ENCODE data around the gene F13B.

DNA sequence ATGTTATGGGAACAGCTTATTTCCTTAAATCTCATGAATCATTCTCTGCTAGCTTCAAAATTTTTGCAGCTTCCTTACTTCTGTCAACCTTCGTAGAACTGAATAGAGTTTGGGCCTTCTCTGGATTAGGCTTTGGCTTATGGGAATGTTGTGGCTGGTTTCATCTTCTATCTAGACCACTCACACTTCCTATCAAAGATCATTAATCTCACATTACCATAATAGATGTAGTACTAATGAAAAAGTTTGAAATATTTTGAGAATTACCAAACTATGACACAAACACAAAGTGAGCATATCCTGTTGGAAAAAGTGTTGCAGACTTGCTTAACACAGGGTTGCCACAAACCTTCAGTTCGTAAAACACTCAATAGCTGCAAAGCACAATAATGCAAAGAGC, 49.1 kb upstream of the F13B start:
- TF ChIP-seq EZH2phosphoT487 (IDR thresholded peaks at IDR 0.05; ENCODE audit: borderline replicate concordance, low read length) (no peak), EZH2 (IDR thresholded peaks at IDR 0.05; ENCODE audit: low read length, unreplicated experiment) (no peak), CTCF (conservative IDR thresholded peaks at IDR 0.05; ENCODE audit: low read depth, low read length) (no peak)
